AG04449 (cell line): ENCODE data around the gene ZG16B.

Experiments
- CTCF ChIA-PET: fragments of 350-600 bp; formaldehyde crosslinking; extraction: SDS; loops from one replicate; lab custom pipeline; 2021; ENCODE audit warnings: antibody characterized with exemption; lab: Yijun Ruan, JAX
- POLR2A ChIA-PET: fragments of 400-600, 350-600 bp; formaldehyde crosslinking; extraction: SDS; loops from one replicate; lab custom pipeline; 2020; ENCODE audit warnings: antibody characterized with exemption, inconsistent platforms; lab: Yijun Ruan, JAX
- DNase-seq: peaks from one replicate; pipeline ENCODE4 v3.0.0-alpha.2; 2010; ENCODE audit warnings: low read depth, low spot score
- H3K4me3 ChIP-seq: 2 replicates; pipeline ENCODE4 v1.5.1; 2011; ENCODE audit warnings: low read depth, mild to moderate bottlenecking, control low read depth, low read length
- TF ChIP-seq, protein P1 (sequence below): IDR thresholded peaks from one replicate; pipeline ENCODE4 v1.5.1; 2011; ENCODE audit warnings: mild to moderate bottlenecking, moderate library complexity, low read length, control low read depth, inconsistent platforms; ENCODE audit not compliant: insufficient read depth; ENCODE audit errors: missing control alignments

The ZG16B gene

DNA sequence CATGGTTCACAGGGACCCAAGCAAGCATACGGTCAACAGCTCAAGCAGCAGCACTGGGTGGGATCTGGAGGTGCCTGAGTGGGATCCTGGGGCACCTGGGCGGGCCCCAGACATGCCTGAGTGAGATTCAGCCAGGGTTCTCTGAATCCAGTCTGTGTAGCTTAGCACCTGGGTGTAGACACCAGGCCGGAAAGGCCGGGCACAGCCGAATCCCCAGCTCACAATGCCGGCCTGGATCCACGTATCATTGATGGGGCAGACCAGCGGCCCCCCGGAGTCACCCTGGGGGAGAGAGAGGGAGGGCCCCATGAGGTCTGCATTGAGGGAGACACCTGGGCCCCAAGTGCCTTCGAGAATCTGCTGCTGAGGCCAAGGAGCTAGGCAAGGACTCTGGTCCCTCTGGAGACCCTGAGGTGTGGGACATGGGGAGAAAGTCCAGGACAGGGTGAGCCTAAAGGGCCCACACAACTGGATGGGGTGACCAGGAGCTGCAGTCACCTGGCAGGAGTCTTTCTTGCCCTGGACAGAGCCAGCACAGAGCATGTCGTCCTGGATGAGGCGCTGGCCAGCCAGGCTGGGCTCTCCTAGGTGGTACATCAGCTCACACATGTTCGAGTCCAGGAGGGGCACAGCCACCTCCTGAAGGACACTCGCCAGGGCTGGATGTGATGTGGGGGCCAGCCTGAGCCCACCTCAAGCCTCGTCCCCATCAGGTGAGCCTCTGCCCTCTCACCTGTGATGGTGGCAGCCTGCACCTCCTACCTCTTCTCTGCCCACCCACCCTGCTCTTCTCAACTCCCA is 9.7 kb downstream of the ZG16B start:
- TF ChIP-seq, protein P1, sequence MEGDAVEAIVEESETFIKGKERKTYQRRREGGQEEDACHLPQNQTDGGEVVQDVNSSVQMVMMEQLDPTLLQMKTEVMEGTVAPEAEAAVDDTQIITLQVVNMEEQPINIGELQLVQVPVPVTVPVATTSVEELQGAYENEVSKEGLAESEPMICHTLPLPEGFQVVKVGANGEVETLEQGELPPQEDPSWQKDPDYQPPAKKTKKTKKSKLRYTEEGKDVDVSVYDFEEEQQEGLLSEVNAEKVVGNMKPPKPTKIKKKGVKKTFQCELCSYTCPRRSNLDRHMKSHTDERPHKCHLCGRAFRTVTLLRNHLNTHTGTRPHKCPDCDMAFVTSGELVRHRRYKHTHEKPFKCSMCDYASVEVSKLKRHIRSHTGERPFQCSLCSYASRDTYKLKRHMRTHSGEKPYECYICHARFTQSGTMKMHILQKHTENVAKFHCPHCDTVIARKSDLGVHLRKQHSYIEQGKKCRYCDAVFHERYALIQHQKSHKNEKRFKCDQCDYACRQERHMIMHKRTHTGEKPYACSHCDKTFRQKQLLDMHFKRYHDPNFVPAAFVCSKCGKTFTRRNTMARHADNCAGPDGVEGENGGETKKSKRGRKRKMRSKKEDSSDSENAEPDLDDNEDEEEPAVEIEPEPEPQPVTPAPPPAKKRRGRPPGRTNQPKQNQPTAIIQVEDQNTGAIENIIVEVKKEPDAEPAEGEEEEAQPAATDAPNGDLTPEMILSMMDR = no peak
- no peak for DNase-seq
- POLR2A ChIA-PET = interaction anchor here (0.8 to 1.4 kb wide), 4 partner anchors 11 to 86 kb away, joined by 3 to 7 read pairs (median 4); no protein-coding TSS in a partner anchor
- H3K4me3 ChIP-seq = no peak overlapping the region
- CTCF ChIA-PET = interaction anchor here (0.5 to 3.8 kb wide), 35 partner anchors 8 to 139 kb away, joined by 3 to 134 read pairs (median 6); partner anchors contain the start of genes FLYWCH2, PRSS22, PRSS27 and PRSS41

DNA sequence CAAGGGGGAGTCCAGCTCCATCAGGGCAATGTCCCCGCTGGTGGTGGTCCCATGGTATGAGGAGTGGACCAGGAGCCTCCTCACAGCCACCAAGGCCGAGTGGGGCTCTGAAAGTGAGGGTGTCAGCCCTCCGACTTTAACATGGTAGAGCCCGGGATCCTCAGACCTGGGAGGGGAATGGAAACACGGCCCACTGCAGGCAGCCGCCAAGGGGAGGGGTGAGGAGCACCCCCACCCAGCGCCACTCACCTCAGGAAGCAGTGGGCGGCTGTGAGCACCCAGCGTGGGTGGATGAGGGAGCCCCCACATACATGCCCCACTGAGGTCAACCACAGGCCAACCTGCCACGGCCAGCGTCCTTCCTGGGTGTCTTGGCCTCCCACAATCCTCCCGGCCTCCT is 10.8 kb downstream of the ZG16B start:
- ChIA-PET CTCF (interaction anchor here (2.6 to 3.8 kb wide), 5 partner anchors 13 to 77 kb away, joined by 16 to 134 read pairs (median 31); no protein-coding TSS in a partner anchor), POLR2A (no interaction called here)
- H3K4me3 ChIP-seq = no peak overlapping the region
- no peak for DNase-seq
- TF ChIP-seq, protein P1 = no peak

DNA sequence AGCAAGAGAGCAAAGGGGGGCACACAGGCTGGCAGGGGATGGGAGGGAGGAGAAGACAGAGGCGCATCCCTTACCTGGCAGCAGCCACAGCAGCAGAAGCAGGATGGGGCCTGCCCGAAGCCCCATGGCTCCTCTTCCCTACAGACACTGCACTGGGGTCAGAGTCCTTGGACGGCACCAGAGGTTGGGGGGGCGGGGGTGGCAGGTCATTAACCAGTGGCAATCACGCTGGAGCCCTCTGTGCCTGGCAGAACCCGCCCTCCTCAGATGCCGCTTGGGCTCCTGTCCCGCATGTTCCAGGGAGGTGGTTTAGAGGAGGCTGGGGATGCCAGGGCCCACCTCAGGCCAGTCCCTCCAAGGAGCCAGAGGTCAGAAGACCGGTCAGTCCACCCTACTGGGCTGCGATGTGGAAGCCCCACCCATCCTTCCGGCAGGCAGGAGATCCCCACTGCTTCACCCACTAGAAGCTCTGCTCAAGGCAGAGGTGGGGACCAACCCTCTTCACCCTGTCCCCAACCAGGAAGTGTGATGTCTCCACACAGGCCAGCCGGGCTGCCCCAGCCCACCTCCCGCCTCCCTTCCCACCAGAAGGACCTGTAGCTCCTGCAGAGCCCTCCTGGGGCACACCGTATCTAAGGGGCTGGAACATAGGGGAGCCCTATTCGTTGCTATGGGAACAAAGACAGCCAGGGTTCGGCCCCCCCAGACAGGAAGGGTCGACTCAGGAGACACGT is 11.7 kb downstream of the ZG16B start:
- no peak overlapping the region for H3K4me3 ChIP-seq
- CTCF ChIA-PET = interaction anchor here (1.1 to 4.7 kb wide), 3 partner anchors 26 to 64 kb away, joined by 3 to 38 read pairs (median 3); no protein-coding TSS in a partner anchor
- DNase-seq = no peak
- POLR2A ChIA-PET = no interaction called here
- TF ChIP-seq, protein P1 = no peak

DNA sequence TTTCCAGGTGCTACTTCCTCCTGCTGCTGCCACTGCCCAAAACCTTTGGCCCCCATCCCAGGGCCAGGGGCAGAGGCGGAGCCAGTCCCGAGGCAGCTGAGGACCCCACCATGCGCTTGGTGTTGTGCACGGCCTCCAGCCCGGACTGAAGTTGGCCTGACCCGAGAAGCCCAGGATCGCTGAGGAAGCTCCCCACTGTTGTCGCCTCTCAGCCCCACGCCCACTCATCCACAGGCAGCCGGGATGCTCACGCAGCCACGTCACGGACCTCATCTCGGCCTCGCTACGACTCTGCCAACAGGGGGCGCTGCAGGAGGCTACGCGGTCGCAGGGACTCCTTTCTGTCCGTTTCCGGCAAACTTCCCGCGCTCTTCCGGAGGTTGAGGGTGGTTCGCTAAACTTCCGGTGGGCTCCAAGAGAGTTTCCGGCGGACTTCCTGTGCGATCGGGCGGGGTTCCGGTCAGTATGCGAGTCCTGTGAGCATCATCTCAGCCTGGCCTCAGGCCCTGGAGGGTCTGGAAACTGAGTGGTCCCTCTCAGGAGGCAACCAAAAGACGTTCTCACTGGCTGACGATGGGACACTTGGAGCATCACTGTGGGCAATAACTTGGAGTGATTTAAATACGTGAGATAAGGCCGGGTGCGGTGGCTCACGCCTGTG is 12.4 kb downstream of the ZG16B start:
- TF ChIP-seq, protein P1 = peak; percentile 46
- ChIA-PET CTCF (interaction anchor here (0.9 to 4.7 kb wide), 4 partner anchors 25 to 63 kb away, joined by 3 to 38 read pairs (median 3); no protein-coding TSS in a partner anchor), POLR2A (no interaction called here)
- no peak overlapping the region for H3K4me3 ChIP-seq
- no peak for DNase-seq

DNA sequence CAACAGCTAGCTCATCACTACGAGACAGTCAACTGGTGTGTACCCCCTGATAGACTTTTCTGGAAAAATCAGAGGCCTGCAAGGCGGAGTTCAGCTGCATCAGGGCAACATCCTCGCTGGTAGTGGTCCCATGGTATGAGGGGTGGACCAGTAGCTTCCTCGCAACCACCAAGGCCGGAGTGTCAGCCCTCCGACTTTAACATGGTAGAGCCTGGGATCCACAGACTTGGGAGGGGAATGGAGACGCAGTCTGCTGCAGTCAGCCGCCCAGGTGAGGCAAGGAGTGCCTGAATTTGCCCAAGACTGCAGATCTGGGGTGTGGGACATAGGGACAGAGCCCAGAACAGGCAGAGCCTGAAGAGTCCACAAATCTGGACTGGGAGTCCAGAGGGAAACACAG is 13.4 kb downstream of the ZG16B start:
- CTCF ChIA-PET = interaction anchor here (0.9 to 4.7 kb wide), 3 partner anchors 24 to 63 kb away, joined by 3 to 38 read pairs (median 4); no protein-coding TSS in a partner anchor
- no peak for DNase-seq
- no peak overlapping the region for H3K4me3 ChIP-seq
- TF ChIP-seq, protein P1 = no peak
- POLR2A ChIA-PET = no interaction called here
